Subcutaneous adipose tissue (tissue), 4 donors: ENCODE data around the gene JMJD1C. TPM values are rescaled to one million over a fixed set of nuclear protein-coding genes. Genes with fewer than 3 reads are reported as not detected.

ENCODE experiments used
- total RNA-seq, 4 donors: library from RNA; depleted of rRNA; stranded (reverse); fragments of >200 nt; gene quantifications; one replicate each; pipeline ENCODE4 v1.1.0, GENCODE V29; 2016
- TF ChIP-seq, protein P1 (sequence below): fragments of 450-650 bp; IDR thresholded peaks from one replicate; pipeline ENCODE4 v1.5.1; 2016; ENCODE audit warnings: low read depth, mild to moderate bottlenecking, control low read depth, antibody characterized with exemption, moderate library complexity

Gene JMJD1C
- total RNA-seq, 4 donors from 2014 or later = 106 to 178 (median 171) TPM

- TF ChIP-seq, protein P1, sequence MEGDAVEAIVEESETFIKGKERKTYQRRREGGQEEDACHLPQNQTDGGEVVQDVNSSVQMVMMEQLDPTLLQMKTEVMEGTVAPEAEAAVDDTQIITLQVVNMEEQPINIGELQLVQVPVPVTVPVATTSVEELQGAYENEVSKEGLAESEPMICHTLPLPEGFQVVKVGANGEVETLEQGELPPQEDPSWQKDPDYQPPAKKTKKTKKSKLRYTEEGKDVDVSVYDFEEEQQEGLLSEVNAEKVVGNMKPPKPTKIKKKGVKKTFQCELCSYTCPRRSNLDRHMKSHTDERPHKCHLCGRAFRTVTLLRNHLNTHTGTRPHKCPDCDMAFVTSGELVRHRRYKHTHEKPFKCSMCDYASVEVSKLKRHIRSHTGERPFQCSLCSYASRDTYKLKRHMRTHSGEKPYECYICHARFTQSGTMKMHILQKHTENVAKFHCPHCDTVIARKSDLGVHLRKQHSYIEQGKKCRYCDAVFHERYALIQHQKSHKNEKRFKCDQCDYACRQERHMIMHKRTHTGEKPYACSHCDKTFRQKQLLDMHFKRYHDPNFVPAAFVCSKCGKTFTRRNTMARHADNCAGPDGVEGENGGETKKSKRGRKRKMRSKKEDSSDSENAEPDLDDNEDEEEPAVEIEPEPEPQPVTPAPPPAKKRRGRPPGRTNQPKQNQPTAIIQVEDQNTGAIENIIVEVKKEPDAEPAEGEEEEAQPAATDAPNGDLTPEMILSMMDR = no peak
Measured at GRCh38 chr10:63308628-63309027, 157.1 kb downstream of the JMJD1C start.

GRCh38 chr10:63304146-63304545 lies 161.6 kb downstream of the JMJD1C start:
- TF ChIP-seq, protein P1 = no peak

- TF ChIP-seq, protein P1 = no peak
Measured at GRCh38 chr10:63300801-63301200, 165.0 kb downstream of the JMJD1C start.

DNA sequence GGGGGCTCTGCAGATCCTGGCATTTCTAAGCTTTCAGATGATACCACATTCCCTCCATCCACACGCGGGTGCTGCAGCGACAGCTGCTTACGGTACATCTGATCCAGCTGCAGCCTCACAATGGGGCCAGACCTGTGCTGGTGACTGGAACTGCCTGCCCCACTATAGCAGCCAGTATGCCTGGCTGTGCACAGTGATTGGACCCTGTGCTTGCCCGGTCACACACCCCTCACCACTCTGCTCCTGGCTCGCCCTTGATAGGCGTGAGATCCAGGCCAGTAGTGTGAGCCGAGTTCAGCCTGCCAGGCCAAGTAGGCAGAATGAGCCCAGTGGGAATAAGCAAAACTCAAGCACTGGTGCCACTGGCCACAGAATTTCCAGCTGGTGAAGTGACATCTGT lies 167.8 kb downstream of the JMJD1C start:
- TF ChIP-seq, protein P1 = no peak

GRCh38 chr10:63294781-63295180 lies 171.0 kb downstream of the JMJD1C start:
- TF ChIP-seq, protein P1 = no peak

DNA sequence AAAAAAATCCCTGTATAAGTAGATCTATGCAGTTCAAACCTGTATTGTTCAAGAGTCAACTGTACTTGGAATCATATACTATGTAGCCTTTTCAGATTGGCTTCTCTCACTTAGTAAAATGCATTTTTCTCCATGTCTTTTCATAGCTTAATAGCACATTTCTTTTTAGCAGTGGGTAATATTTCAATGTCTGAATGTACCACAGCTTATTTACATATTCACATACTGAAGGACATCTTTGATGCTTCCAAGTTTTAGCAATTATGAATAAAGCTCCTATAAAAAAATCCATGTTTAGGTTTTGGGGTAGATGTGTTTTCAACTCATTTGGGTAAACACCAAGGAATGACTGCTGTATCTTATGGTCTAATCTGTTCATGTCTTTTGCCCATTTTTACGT lies 177.6 kb downstream of the JMJD1C start:
- TF ChIP-seq, protein P1 = no peak

DNA sequence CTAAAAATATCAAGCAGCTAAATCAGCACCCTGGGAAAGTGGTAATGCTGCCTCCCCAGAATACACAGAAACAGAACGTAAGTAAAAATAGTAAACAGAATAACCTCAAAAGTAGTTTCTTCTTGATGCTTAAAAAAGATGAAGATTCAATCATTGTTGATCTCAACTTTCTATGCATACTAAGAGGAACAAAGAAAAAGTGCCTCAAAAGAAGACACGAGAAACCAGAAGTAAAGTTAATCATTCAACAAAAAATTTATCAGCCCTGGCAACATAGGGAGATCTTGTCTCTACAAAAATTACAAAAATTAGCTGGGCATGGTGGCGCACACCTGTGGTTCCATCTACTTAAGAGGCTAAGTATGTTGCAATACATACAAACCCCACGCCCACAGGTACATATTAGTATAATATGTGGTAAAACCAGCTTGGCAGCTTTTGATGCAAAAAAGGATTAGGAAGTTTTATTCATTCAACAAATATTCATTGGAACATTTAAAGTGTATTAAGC lies 179.0 kb downstream of the JMJD1C start:
- TF ChIP-seq, protein P1 = no peak
